Muscle layer of colon (tissue), 2 donors: Measurements from ENCODE around the gene TEX28.
"Not testable (repeated sequence)": the region's sequence is repeated elsewhere in the genome, so short reads cannot be mapped to it uniquely, and the experiment has no call there.

Source experiments
- H3K27ac ChIP-seq: one replicate; pipeline ENCODE4 v1.7.0; 2013; ENCODE audit warnings: low read depth, mild to moderate bottlenecking, low read length, moderate library complexity
- H3K27me3 ChIP-seq, 2 donors: one replicate each; pipeline ENCODE4 v1.7.0; 2013; ENCODE audit warnings: low read length in 2 of 2, mild to moderate bottlenecking in 2 of 2; ENCODE audit not compliant: insufficient read depth in 2 of 2, control insufficient read depth in 1 of 2
- H3K36me3 ChIP-seq: one replicate; pipeline ENCODE4 v1.7.0; 2013; ENCODE audit warnings: mild to moderate bottlenecking, low read length; ENCODE audit not compliant: insufficient read depth
- H3K4me1 ChIP-seq: one replicate; pipeline ENCODE4 v1.7.0; 2013; ENCODE audit warnings: mild to moderate bottlenecking, low read length; ENCODE audit not compliant: insufficient read depth
- H3K4me3 ChIP-seq, 2 donors: one replicate each; pipeline ENCODE4 v1.7.0; 2013; ENCODE audit warnings: low read length in 2 of 2, low read depth in 1 of 2, mild to moderate bottlenecking in 1 of 2, moderate library complexity in 1 of 2
- H3K9ac ChIP-seq: one replicate; pipeline ENCODE4 v1.7.0; 2013; ENCODE audit warnings: low read length
- H3K9me3 ChIP-seq: one replicate; pipeline ENCODE4 v1.7.0; 2013; ENCODE audit warnings: mild to moderate bottlenecking, low read length
- donor health status: abdominal sarcoma.
- donor health status: Adenocarcinoma of cecum.

TEX28 gene

GRCh38 chrX:154309041-154309775 is 14.3 kb upstream of the TEX28 start:
- no peaks in the 10 kb centered on the region for H3K36me3 ChIP-seq
- no peak overlapping the region for H3K4me3 ChIP-seq
- no peaks in the 10 kb centered on the region for H3K9me3 ChIP-seq
- H3K9ac ChIP-seq, result no peak overlapping the region
- no peak overlapping the region for H3K27ac ChIP-seq
- no peaks in the 10 kb centered on the region for H3K4me1 ChIP-seq
- peaks cover 0 to 4% of the 10 kb centered on the region in 2 donors for H3K27me3 ChIP-seq

GRCh38 chrX:154308108-154308946 is 13.4 kb upstream of the TEX28 start:
- no peaks in the 10 kb centered on the region for H3K36me3 ChIP-seq
- no peak overlapping the region for H3K9ac ChIP-seq
- H3K9me3 ChIP-seq, result no peaks in the 10 kb centered on the region
- H3K4me1 ChIP-seq, result no peaks in the 10 kb centered on the region
- peaks cover 0 to 8% of the 10 kb centered on the region in 2 donors for H3K27me3 ChIP-seq
- H3K27ac ChIP-seq, result no peak overlapping the region
- no peak overlapping the region for H3K4me3 ChIP-seq

GRCh38 chrX:154307202-154307601 is 12.3 kb upstream of the TEX28 start:
- Histone ChIP-seq H3K9me3 (no peaks in the 10 kb centered on the region), H3K9ac (no peak overlapping the region), H3K27me3 (peaks cover 0 to 8% of the 10 kb centered on the region in 2 donors), H3K4me1 (no peaks in the 10 kb centered on the region), H3K36me3 (no peaks in the 10 kb centered on the region), H3K4me3 (no peak overlapping the region), H3K27ac (no peak overlapping the region)

GRCh38 chrX:154305541-154306205 is 10.7 kb upstream of the TEX28 start:
- Histone ChIP-seq H3K4me1 (no peaks in the 10 kb centered on the region), H3K9me3 (no peaks in the 10 kb centered on the region), H3K36me3 (no peaks in the 10 kb centered on the region), H3K27me3 (peaks cover 0 to 8% of the 10 kb centered on the region in 2 donors), H3K4me3 (no peak overlapping the region), H3K9ac (no peak overlapping the region), H3K27ac (no peak overlapping the region)

GRCh38 chrX:154304846-154305245 is 9.9 kb upstream of the TEX28 start:
- Histone ChIP-seq H3K9me3 (no peaks in the 10 kb centered on the region), H3K36me3 (no peaks in the 10 kb centered on the region), H3K27ac (no peak overlapping the region), H3K4me1 (no peaks in the 10 kb centered on the region), H3K4me3 (no peak overlapping the region), H3K27me3 (peaks cover 0 to 8% of the 10 kb centered on the region in 2 donors), H3K9ac (no peak overlapping the region)

- H3K4me3 ChIP-seq, result no peak overlapping the region
- H3K9me3 ChIP-seq, result no peaks in the 10 kb centered on the region
- H3K36me3 ChIP-seq, result no peaks in the 10 kb centered on the region
- H3K4me1 ChIP-seq, result no peaks in the 10 kb centered on the region
- H3K27ac ChIP-seq, result no peak overlapping the region
- H3K27me3 ChIP-seq, result peaks cover 0 to 8% of the 10 kb centered on the region in 2 donors
- no peak overlapping the region for H3K9ac ChIP-seq
Measured at GRCh38 chrX:154303476-154303875, 8.6 kb upstream of the TEX28 start.

- not testable (repeated sequence) for H3K4me3 ChIP-seq, H3K9ac ChIP-seq, H3K9me3 ChIP-seq, H3K27ac ChIP-seq, H3K36me3 ChIP-seq, H3K4me1 ChIP-seq, H3K27me3 ChIP-seq
Measured at GRCh38 chrX:154302998-154303397, 8.1 kb upstream of the TEX28 start.

- Histone ChIP-seq H3K9ac (no peak overlapping the region), H3K27ac (no peak overlapping the region), H3K4me1 (no peaks in the 10 kb centered on the region), H3K4me3 (no peak overlapping the region), H3K36me3 (no peaks in the 10 kb centered on the region), H3K9me3 (no peaks in the 10 kb centered on the region), H3K27me3 (peaks cover 0 to 4% of the 10 kb centered on the region in 2 donors)
Measured at GRCh38 chrX:154300816-154301215, 5.9 kb upstream of the TEX28 start.

- H3K9me3 ChIP-seq, result no peaks in the 10 kb centered on the region
- no peak overlapping the region for H3K9ac ChIP-seq
- H3K27me3 ChIP-seq, result no peaks in the 10 kb centered on the region
- H3K27ac ChIP-seq, result no peak overlapping the region
- no peak overlapping the region for H3K4me3 ChIP-seq
- H3K36me3 ChIP-seq, result no peaks in the 10 kb centered on the region
- no peaks in the 10 kb centered on the region for H3K4me1 ChIP-seq
Measured at GRCh38 chrX:154298312-154298711, 3.4 kb upstream of the TEX28 start.

- H3K27me3 ChIP-seq, result no peaks in the 10 kb centered on the region
- no peak overlapping the region for H3K4me3 ChIP-seq
- no peaks in the 10 kb centered on the region for H3K36me3 ChIP-seq
- H3K9me3 ChIP-seq, result no peaks in the 10 kb centered on the region
- H3K9ac ChIP-seq, result no peak overlapping the region
- no peaks in the 10 kb centered on the region for H3K4me1 ChIP-seq
- no peak overlapping the region for H3K27ac ChIP-seq
Measured at GRCh38 chrX:154296731-154297130, 1.8 kb upstream of the TEX28 start.

GRCh38 chrX:154295664-154296310 is 863 bp upstream of the TEX28 start, which contains the start of gene TKTL1:
Gene TKTL1 (plus strand): TSS chrX:154295795. CDS start chrX:154295860, 65 bp downstream.
- no peak within 1 kb of the TSS for H3K9ac ChIP-seq
- no peaks in the 10 kb centered on the region for H3K9me3 ChIP-seq
- H3K27me3 ChIP-seq, result no peaks in the 10 kb centered on the region
- H3K4me1 ChIP-seq, result no peaks in the 10 kb centered on the region
- H3K27ac ChIP-seq, result no peak within 1 kb of the TSS
- no peak within 1 kb of the TSS for H3K4me3 ChIP-seq
- no peaks in the 10 kb centered on the region for H3K36me3 ChIP-seq
